ENCODE data around the gene CSF2RB. TPM values are rescaled to one million over a fixed set of nuclear protein-coding genes. Genes with fewer than 3 reads are reported as not detected.

Gene CSF2RB
- total and polyA plus RNA-seq, 2 of the 13 experiments (the other 11 are each of a cell fraction or from before 2014, with no cell fraction given): not detected

DNA sequence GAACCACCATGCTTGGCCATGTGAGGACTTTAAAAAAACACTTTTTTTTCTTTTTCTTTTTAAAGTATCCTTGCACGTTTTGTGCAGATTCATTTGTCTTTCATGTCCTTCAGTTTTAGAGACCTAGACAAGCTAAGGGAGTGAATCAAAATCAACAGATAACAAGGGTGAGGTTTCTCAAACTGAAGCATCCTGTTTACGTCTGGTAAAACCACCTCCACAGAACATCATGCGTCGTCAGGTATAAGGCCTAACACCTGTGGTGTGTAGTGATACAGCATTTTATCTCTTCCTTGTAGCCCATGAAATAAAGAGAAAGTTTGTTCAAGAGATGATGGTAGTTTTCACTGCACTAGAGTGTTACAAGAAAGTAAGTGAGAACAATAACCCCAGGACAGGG, 26.3 kb upstream of the CSF2RB start (continued):
- TF ChIP-seq ZBTB3 (CRISPR knock-in tag; IDR thresholded peaks at IDR 0.05; ENCODE audit: borderline replicate concordance, low read depth) (no peak), ATAD3A (CRISPR knock-in tag; IDR thresholded peaks at IDR 0.05) (no peak), SP1 (IDR thresholded peaks at IDR 0.05) (no peak), SP1 (CRISPR knock-in tag; IDR thresholded peaks at IDR 0.05) (no peak)

DNA sequence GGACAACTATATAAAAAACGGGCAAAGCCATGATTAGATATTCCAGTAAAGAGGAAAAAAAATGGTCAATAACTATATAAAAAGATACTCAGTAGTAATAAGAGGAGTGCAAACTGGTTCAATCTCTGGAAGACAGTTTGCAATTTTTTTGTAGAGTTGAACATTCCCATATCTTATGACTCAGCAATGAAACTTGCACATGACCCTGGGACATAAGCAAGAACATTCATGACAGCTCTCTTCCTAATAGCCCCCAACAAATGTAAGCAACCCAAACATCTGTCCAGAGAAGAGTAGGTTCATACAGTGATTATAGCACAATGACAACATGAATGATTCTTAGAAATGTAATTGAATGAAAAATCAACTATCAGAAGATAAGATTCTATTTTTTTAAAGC, 21.8 kb upstream of the CSF2RB start:
- no peaks in the 10 kb centered on the region for H3K79me2 ChIP-seq (ENCODE audit: insufficient read depth, low read length)
- in situ Hi-C loops (cut with HindIII; ENCODE audit: extremely low pct_ligation_motif_present, low pct_unique_long_range_greater_than_20kb): no loop called here
- no peaks in the 10 kb centered on the region for H4K20me1 ChIP-seq (ENCODE audit: insufficient read depth, low read length)
- FAIRE-seq: no peak
- no peak overlapping the region for H3K4me3 ChIP-seq (replicated peaks in 1 of 3; ENCODE audit: insufficient read depth in 1 of 3, low read depth in 2 of 3, low read length in 3 of 3)
- H3K9me3 ChIP-seq (ENCODE audit: low read length): no peaks in the 10 kb centered on the region
- intact Hi-C loops (cut with micrococcal nuclease; ENCODE audit: unreplicated experiment): no loop called here
- no peak overlapping the region for H3K4me2 ChIP-seq (ENCODE audit: low read depth, low read length)
- no peaks in the 10 kb centered on the region for H3K36me3 ChIP-seq (replicated peaks in 1 of 2; ENCODE audit: control insufficient read depth in 1 of 2, insufficient read depth in 2 of 2, low read length in 2 of 2)
- no peak overlapping the region for H2AFZ ChIP-seq (ENCODE audit: low read length)
- POLR2A ChIA-PET: no interaction called here
- WGBS (ENCODE audit: low lambda C conversion rate): 0% methylated on average over 1 of the region's 1 CpG
- H3K9ac ChIP-seq (ENCODE audit: insufficient read depth, low read depth, low read length): no peak overlapping the region
- H3K27me3 ChIP-seq (ENCODE audit: control insufficient read depth in 1 of 2, insufficient read depth in 2 of 2, low read length in 2 of 2): peaks cover 0 to 2% of the 10 kb centered on the region in 2 experiments; a peak in 1 of 5 replicates
- ATAC-seq: no peak
- H3K27ac ChIP-seq (ENCODE audit: extremely low read length, insufficient read depth, low read length): no peak overlapping the region
- H3K4me1 ChIP-seq (ENCODE audit: insufficient read depth, low read length): no peaks in the 10 kb centered on the region
- BruUV-seq (replicated peaks): no TSS peak
- DNase-seq (ENCODE audit: low spot score): no peak
- CTCF ChIA-PET (ENCODE audit: low intra/inter-chr PET ratio, low total read pairs): no interaction called here
- TF ChIP-seq, protein P1, sequence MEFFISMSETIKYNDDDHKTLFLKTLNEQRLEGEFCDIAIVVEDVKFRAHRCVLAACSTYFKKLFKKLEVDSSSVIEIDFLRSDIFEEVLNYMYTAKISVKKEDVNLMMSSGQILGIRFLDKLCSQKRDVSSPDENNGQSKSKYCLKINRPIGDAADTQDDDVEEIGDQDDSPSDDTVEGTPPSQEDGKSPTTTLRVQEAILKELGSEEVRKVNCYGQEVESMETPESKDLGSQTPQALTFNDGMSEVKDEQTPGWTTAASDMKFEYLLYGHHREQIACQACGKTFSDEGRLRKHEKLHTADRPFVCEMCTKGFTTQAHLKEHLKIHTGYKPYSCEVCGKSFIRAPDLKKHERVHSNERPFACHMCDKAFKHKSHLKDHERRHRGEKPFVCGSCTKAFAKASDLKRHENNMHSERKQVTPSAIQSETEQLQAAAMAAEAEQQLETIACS (CRISPR knock-in tag; IDR thresholded peaks at IDR 0.05): no peak
- no peak for TF ChIP-seq ZNF570 (CRISPR knock-in tag; IDR thresholded peaks at IDR 0.05; ENCODE audit: borderline replicate concordance)
- TF ChIP-seq ZNF619 (CRISPR knock-in tag; IDR thresholded peaks at IDR 0.05): no peak
- TF ChIP-seq MEIS1 (CRISPR knock-in tag; IDR thresholded peaks at IDR 0.05; ENCODE audit: borderline replicate concordance): no peak
- TF ChIP-seq RBM39 (IDR thresholded peaks at IDR 0.05; ENCODE audit: low read depth, low read length, poor library complexity, severe bottlenecking): no peak
- TF ChIP-seq, protein P2, sequence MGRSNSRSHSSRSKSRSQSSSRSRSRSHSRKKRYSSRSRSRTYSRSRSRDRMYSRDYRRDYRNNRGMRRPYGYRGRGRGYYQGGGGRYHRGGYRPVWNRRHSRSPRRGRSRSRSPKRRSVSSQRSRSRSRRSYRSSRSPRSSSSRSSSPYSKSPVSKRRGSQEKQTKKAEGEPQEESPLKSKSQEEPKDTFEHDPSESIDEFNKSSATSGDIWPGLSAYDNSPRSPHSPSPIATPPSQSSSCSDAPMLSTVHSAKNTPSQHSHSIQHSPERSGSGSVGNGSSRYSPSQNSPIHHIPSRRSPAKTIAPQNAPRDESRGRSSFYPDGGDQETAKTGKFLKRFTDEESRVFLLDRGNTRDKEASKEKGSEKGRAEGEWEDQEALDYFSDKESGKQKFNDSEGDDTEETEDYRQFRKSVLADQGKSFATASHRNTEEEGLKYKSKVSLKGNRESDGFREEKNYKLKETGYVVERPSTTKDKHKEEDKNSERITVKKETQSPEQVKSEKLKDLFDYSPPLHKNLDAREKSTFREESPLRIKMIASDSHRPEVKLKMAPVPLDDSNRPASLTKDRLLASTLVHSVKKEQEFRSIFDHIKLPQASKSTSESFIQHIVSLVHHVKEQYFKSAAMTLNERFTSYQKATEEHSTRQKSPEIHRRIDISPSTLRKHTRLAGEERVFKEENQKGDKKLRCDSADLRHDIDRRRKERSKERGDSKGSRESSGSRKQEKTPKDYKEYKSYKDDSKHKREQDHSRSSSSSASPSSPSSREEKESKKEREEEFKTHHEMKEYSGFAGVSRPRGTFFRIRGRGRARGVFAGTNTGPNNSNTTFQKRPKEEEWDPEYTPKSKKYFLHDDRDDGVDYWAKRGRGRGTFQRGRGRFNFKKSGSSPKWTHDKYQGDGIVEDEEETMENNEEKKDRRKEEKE (IDR thresholded peaks at IDR 0.05): no peak
- no peak for TF ChIP-seq TARDBP (CRISPR knock-in tag; IDR thresholded peaks at IDR 0.05)
- TF ChIP-seq MED13 (CRISPR knock-in tag; IDR thresholded peaks at IDR 0.05): no peak
- no peak for TF ChIP-seq ZNF235 (CRISPR knock-in tag; IDR thresholded peaks at IDR 0.05; ENCODE audit: borderline replicate concordance)
- TF ChIP-seq TMF1 (CRISPR knock-in tag; IDR thresholded peaks at IDR 0.05; ENCODE audit: low read depth): no peak

Data from HepG2 (cell line).